GM21825 (cell line): ENCODE data around the gene PEBP1.

Experiments used
- ATAC-seq: cut with Tn5 transposase; IDR thresholded peaks from one replicate; pipeline ENCODE4 v1.9.1; 2021; ENCODE audit warnings: mild to moderate bottlenecking, moderate library complexity; ENCODE audit not compliant: unreplicated experiment

Gene PEBP1

DNA sequence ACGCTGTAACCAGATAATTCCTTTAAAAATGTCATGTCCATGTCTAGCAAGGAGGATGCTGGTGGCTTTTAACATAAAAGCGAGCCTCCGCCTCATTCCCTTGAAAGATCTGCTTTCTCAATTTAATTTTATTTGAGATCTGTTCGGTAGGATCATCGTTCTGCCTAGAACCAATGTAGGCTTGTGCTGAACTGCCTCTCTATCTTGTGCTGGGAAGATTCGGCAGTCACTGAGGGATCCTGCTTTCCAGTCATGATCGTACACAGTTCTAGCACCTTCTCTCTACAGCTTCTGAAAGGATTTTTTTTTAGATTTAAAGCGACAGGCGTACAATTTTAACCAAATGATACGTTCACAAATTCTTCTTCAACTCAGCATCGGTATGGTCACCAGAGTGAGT, 54.3 kb downstream of the PEBP1 start:
- ATAC-seq, result no peak

DNA sequence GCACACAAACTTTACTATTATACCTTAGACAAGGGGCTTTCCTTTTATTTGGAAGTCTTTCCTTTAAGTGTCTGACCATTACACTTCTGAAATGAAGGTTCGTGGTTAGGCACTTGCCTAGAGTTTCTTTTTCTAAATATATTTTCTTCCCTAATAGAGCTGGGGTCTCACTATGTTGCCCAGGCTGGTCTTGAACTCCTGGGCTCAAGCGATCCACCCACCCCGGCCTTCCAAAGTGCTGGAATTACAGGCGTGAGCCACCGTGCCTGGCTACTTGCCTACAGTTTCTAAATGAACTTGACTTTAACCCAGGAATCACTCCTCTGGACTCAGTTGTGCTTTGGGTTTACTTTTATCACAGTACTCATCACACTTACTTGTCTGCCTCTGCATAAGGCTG, 57.6 kb downstream of the PEBP1 start:
- no peak for ATAC-seq

DNA sequence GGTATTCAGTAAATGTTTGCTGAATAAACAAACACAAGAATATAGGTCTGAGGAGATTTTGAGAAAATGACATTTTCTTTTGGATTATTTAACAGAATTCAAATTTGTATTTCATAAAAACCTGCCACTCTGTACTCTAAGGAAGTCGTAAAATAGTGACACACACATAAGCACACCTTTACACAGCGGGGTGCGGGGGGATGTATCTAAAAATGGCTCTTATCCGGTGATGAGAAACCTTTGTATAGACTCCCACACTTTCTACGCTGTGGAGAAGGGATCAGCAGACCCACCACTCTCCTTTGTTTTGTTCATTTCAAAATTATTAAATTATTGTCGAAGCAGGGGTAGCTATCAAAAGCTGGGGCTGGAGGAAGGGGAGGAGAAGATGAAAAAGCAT, 58.0 kb downstream of the PEBP1 start:
- no peak for ATAC-seq
